A172 (cell line): Measurements from ENCODE around the gene POLRMT. TPM values are rescaled to one million over a fixed set of nuclear protein-coding genes. Genes with fewer than 3 reads are reported as not detected.

Experiments used
- DNase-seq: peaks from one replicate; pipeline ENCODE4 v3.0.0-alpha.2; 2015; ENCODE audit warnings: low spot score
- total RNA-seq: library from RNA; depleted of rRNA; stranded (reverse); fragments of >200 nt; shearing (Covaris generic); gene quantifications from 2 replicates; pipeline ENCODE4 v1.2.3, GENCODE V29; 2014

The POLRMT gene
- total RNA-seq, 1 experiment from 2014 or later: 58.4 TPM

DNA sequence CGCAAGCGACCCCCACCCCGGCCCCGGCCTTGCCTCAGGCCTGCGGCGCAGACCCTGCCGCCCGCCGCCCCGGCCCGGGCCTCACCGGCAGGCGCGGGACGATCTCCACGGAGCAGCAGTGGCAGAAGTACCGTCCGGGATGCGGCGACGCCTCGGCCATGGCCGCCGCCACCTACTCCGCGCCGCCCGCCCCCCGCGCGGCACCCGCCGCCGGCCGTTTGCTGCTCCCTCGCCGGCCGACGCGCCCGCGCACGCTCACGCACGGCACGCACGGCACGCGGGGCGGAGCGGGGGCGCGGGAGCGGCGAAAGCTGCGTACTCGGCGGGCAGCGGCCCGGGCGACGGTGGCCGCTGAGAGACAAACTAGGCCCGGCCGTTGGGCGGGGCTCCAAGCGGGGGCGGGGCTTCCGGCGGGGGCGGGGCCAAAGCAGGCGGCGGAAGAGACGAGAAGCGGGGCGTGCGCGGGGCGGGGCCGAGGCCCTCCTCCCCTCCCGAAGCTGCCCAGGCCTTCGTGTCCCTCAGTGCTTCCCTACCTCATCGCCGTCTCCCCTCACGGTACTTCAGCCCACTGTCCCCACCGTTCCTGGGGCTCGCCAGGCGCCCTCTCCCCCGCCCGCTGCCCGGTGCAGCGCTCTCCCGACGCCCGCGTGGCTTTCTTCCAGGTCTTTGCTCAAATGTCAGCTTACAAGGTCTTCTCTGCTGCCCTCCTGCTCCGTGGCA lies 29.8 kb upstream of the POLRMT start, which contains the start of gene RNF126:
Gene RNF126, minus strand, starts transcription at position 253 of the 720 bp plus-strand sequence. Its CDS starts 93 bp downstream, at position 160.
- peak; percentile 82 for DNase-seq

DNA sequence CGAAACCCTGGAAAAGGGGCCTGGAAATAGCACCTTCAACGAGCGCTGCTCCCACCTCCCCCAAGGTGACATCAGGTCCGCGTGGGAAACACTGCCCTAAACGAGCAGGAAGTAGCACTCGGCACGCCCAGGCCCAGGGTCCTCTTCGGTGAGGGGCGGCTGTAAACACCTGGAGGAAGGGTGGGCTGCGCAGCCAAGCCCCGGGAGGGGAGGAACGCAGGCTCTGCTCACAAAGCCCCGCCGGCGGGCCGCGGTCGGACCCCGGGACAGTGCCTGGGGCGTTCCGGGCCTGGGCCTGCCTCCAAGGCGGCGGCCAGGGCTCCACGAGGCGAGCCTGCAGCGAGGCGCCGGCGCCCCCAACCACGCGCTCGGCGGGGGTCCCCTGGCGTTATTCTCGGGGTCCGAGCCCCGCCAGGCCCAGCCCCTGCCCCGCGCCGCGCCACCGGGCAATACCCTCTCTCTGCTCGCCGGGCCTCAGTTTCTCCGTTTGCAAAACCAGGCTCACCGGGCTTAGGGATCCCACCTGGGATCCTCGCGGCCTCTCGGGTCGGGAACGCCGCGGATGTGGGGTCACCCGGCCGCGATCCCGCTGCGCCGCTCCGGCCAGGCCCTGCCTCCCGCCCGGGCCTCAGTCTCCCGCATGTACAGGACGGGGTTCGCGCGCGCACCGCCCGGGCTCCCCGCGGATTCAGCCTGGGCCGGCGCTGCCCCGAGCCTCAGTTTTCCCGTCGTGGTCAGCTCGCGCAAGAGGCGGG lies 29.0 kb upstream of the POLRMT start:
- DNase-seq: peak; percentile 34

DNA sequence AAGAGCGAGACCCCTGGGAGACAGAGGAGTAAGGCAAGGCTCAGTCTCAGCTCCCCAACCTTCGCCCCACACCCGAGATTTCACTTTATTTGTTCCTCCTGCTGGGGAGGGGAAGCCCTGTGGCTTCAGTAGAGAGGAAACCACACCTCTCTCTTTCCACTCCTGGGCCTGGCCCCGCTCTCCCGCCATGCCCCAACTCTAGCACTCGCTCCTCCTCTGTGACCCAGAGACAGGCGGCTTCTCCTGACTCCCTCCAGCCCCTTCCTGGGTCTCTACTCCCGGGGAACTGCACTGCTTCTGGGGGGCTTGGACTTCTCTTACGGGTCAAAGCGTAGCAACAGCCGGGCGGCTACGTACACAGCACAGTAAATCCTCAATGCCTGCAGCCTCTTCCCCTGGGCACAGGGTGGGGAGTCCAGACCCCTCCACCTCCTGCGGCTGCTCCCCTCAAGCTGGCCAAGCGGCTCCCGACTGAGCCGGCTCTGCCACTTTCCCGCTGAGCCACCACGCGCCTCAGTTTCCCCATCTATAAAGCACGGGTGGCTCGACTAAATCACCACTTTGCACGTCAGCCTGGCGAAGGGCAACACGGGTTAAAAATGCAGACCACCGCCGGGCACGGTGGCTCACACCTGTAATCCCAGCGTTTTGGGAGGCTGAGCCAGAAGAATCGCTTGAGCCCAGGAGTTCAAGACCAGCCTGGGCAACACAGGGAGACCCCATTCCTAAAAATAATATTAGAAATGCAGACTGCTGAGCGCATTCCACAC lies 28.3 kb upstream of the POLRMT start:
- peak; percentile 41 for DNase-seq

DNA sequence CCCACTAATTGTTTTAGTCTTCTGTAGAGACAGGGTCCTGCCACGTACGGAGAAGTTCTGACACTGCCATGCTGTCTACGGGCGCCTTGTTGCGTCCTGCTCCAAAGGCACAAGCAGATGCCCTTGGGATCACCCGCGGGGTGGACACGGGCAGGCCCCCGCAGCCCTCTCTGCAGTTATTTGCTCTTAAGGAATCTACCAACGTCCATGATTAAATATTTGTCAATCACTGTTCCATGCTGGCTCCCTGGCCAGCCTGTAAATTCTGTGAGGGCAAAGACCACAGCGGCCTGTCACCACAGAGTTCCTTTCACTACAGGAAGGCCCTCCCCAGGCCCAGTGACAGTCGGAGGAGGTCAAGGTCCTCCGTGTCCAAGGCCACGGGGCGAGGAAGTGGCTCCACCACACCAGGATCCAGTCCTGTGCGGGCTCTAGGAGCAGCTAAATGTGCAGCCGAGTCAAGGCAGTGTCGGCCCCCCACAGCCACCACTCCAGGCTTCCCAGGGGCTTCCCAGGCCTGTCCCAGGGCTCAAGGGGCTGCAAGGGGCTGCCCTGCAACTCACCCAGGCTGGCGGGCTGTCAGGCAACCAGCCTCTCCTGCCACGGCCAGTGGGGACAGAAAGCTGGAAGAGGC lies 27.6 kb upstream of the POLRMT start:
- no peak for DNase-seq

DNA sequence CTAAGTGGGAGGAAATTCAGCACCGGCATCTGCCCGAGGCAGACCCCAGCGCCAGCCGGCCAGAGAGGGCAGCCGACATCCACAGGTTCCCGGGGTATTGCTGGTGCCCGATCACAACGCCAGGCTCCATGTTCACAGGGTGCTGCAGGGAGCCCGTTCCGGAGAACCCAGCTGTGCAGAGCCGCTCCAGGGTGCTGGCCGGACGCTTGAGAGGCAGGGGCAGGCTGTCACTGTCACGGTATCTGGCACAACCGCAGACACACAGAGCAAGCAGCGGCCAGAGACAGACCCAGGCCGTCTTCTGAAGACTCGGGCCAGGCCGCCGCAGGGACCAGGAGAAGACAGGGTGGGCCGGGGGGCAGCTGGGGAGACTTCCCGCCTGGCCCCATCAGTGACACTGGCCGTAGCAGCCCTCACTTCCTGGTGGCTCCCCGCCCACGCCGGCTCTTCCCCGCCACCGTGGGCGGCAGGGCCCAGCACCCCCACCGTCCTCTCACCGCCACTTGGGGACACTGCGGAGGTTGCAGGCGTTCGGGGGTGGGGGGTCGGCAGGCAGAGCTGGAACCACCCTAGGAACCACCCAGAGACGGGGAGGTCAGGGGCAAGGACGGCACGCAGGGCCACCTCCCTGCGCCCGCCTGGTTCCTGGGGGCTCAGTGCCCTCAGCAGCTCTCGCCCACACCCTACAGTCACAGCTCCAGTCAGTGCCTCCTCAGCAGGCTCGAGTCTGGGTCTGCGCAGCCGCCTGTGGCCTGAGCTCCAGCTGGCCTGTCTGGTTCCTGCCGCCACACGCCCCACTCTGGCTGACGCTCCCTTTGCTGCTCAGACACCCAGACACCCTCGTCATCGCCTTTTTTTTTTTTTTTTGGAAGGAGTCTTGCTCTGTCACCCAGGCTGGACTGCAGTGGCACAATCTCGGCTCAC lies 25.8 kb upstream of the POLRMT start:
- DNase-seq: no peak

DNA sequence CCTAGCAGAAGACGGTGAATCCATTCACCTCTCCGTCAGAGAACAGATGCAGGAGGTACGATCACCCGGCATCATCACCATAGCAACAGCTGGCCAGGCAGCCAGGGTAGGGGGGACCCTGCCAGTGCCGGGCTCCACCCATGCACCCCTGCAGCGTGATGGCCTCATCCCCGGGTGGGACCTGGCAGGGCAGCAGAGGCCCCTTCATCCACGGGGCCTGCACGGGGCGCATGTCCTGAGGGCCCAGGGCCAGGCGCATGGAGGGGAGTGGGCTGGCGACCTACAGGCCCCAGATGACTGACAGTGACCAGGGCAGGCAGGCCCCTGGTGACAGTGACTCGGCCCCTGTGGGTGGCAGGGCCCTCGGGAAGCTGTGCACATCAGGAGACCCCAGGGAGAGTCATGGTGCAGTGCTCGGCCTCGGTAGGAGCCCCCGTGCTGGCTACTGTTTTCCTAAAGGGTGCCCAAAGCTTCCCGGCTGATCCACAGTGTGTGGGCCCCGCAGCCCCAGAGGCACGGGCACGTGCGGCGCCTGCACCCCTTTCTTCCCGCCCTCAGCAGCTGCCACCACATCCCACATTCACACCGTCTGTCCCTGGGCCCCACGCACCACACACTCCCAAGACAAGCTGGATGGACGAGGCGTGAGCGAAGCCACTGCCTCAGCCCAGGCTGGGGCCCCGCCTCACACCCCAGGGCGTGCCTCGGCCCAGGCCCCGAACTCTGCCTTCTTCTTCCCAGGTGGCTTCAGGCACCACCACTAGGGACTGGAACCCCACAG lies 24.9 kb upstream of the POLRMT start:
- DNase-seq: no peak

DNA sequence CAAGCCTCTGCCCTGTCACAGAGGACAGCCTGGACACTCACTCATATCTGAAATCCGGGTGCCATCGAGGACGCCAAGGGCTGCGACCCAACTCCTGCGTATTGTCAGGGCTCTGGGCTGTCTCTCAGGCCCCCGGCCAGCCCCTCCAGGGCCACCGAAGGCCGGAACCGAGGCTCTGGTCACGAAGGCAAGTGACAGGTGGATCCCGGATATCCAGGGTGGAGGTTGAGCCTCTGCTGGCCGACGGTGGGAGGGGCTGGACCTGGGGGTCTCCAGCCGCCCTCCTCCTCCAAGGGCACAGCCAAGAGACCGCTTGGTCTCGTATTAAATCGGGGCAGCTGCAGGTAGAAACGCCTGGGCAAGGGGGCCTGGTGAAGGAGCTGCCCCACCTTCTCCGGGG lies 24.3 kb upstream of the POLRMT start:
- no peak for DNase-seq

DNA sequence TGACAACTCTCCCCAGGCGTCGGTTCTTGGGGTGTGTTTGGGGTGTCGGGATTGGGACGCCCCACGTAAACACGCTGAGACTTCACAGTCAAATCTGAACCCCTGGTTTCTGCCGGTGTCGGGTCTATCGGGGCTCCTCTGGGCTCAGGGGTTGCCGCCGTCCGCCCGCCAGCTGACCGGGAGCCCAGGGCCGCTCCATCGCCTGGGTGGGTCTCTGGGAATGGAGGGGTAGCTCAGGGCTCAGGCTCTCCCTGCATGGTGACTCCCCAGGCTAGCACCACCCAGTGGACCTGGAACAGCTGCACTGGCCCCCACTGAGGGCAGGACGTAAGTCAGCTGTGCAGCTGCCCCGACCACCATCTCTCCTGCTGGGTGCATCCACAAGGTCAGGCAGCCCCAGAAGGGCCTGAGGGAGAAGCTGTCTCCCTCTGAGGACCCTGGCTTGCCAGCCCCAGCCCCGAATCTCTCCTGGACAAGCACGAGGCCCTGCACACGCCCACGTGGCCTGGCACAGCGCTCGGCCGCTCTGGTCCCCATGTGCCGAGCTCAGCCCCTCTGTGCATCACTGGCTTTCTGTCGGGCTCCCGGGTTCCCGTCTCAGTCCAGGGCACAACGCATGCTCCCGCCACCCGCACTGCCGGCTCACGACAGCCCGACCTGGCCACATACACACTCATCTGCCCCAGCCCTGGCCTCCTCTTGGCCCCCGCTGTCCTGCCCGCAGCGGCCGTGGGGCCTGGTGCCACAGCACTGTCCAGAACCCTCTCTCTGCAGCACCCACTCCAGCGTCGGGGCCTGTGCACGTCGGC lies 23.6 kb upstream of the POLRMT start:
- no peak for DNase-seq

DNA sequence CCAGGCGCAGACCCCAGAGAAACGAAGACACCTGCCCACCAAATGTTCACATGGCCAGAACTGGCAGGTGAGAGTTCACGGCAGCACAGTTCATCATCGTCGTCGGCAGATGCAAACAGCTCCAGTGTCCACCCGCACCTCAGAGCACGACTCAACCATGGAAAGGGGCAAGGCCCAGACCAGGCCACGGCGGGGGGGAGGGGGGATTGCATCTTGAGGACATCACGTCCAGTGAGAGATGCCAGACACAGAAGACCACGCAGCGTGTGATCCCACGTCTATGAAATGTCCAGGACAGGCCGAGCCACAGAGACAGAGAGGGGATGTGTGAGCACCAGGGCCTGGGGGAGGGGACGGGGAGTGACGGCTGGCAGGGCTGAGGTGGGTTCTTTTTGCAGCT lies 22.4 kb upstream of the POLRMT start:
- DNase-seq: no peak

DNA sequence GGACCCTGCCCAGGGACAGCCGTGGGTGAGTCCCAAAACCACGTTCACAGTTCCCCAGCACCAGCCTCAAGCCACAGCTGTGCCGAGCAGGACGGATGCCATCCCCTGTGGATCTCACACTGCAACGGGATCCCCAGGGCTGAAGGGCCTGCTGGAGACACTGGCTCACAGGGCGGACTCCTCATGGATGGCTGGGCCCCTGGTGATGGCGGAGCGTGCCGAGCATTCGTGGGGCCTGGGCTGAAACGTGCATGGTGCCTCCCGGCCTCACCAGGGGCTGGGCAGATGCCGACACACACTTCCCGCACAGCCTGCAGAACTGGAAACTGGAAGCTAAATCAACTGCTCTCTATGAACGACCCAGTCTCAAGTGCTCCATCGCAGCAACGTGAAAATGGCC lies 20.1 kb upstream of the POLRMT start:
- no peak for DNase-seq

DNA sequence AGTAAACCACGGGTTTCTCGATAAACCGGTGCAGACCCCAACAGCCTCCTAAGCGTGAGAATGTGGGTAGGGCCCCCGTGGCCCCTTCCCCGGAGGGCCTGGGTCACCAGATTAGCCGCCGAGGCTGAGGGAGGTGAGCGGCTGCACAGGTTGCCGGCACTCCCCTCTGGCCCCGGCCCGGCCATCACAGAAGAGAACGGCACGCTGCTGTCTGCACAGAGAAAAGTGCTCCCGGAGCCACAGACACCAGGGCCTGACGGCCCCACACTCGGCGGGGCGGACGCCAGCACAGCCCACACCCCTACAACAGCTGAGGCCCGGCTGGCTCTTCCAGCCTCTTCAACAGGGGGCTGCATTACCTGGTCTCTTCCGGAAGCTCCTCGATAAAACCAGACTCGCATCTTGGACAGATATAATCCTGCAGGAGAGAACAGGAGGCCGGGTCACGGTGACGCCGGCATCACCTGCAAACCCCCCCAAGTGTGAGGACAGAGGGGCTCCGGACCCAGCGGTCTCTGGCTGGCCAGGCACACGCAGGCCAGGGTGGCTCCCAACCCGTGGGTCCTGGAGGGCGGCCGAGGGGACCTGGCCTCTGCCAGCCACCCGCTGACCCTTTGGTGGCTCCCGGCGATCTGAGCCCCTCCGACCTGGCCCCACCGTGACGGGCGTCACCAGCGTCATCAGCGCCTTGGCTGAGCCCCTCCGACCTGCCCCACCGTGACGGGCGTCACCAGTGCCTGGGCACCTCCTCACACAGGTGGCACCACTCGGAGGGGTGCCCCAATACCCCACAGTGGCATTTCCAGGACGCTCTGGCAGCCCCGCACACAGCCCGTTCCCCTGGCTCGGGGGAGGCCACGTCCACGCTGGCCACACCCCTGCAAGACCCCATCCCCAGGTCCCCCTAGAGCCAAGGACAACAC lies 19.4 kb upstream of the POLRMT start:
- DNase-seq: no peak

DNA sequence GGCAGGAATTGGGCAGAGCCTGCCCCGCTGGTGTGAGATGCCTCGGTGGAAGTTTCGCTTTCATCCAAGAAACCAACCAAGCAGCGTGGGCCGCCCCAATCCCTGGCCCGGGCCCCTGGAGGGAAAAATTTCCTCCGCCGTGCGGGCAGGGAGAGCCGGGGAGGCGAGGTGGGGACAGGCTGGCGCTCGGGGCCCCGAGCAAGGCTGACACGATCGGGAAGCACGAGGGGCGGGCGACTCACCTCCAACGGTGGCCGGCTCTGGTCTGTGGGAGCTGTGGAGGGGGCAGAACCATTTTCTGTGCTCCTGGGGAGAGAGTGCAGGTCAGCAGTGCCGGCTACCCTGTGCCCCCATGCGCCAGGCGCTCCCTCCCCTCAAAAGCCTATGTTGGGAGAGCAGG lies 18.7 kb upstream of the POLRMT start:
- DNase-seq: no peak

DNA sequence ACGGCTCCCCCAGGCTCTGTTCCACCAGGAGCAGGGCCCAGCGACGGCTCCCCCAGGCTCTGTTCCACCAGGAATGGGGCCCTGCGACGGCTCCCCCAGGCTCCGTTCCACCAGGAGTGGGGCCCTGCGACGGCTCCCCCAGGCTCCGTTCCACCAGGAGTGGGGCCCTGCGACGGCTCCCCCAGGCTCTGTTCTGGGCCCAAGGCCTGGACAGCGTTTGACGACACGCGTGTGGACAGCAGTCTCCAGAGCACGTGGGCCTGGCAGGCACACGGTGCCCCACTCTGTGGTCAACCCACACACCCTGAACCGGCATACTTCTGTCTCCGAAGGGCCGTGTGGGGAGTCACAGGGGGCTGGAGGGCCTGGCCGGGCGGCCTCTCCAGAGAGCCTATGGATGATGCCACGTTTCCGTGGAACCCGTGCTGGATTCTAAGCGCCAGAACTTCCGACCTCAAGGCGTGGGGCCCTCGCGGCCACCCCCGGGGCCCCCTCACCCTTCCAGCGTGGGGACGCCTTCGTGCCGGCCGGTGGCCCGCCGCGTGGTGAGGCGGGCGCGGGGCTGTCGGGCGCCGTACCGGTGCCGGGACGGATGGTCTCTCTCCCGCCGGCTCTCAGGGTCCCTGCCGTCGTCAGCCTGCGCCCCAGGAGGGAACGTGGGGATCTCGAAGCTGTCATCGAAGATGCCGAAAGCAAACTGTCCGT lies 17.9 kb upstream of the POLRMT start:
- DNase-seq: no peak

DNA sequence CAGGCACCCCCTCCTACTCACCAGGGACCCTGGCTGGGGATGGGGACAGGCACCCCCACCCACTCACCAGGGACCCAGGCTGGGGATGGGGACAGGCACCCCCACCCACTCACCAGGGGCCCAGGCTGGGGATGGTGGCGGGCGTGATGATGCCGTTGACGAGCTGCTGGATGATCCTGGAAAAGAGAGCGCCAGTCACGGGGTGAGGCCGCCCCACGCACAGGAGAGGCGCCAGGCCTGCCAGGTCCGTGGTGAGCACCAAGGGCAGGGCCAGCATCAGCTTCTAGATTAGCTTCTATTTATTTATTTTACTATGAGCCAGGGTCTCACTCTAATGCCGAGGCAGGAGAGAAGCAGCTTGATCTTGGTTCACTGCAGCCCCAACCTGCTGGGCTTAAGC lies 16.8 kb upstream of the POLRMT start:
- no peak for DNase-seq

DNA sequence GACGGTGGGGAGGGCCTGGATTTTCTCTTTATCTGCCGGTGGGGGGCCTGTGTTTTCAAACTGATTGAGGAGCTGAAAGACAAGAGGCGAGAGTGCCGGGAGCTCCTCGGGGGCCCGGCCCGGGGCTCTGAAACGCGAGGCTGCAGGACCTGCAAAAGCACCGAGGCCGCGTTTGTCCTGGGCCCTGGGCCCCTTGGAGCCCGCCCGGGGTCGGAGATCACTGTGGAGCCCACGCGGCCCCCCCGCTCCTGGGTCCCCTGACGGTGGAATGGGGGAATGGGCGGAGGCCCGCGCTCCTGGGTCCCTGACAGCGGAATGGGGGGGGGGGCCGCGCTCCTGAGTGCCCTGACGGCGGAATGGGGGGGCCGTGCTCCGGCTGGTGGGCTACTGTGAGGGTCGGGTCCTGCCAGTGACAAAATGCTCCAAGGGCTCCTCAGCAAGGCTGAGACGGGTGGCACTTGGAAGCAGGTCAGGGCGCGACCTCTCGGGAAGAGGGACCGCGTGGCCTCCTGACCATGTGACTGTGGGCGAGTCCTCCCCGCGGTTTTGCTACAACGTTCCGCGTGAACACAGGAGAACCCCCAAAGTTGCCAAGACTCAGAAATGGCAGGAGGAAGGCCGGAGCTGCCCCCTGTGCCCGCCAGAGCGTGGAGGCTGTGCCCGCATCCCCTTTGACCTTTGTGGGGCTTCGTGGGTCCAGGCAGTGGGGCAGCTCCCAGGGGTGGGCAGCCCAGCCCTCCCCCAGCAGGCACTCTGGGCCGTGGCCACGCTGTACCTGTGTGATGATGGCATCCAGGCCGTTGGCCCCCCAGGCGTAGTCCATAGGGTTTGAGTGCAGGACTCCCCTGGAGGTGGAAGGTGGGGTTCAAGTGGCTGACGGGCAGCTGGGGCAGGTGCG lies 15.8 kb upstream of the POLRMT start:
- DNase-seq: no peak

DNA sequence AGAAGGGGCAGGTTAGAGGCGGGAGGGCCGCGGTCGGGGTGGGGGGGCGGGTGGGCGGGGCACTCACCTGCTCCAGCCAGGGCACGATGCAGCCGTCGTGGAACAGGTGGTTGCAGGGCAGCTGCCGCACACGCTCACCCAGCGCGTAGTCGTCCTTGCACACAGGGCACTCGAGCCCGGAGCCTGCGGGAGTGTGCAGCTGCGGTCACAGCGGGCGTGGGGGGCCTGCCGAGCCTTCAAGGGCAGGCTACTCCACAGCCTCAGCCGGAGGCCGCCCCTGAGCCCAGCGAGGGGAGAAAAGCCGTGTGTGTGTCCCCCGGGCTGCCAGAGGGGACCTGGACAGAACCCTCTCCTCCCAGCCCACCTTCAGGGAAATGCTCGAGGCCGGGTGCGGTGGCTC lies 15.0 kb upstream of the POLRMT start:
- DNase-seq: no peak
